Activated CD8-positive, alpha-beta memory T cell treated with anti-CD3 and anti-CD28 coated beads, Interleukin-2, amount 50 U/mL, for 4 hours (primary cell): Measurements from ENCODE around the gene ZNF189.
A peak's percentile ranks its signal among the peaks of the same experiment; 100 is the strongest.

Source experiments
- DNase-seq: peaks from one replicate; pipeline ENCODE4 v3.0.0-alpha.2; 2020

ZNF189 gene

GRCh38 chr9:101427358-101427757 lies 28.7 kb downstream of the ZNF189 start:
- no peak for DNase-seq

- DNase-seq: no peak
Observed at GRCh38 chr9:101427957-101428655, 29.5 kb downstream of the ZNF189 start.

- DNase-seq: no peak
Observed at GRCh38 chr9:101428909-101429308, 30.3 kb downstream of the ZNF189 start.

- DNase-seq: no peak
Observed at GRCh38 chr9:101429736-101430135, 31.1 kb downstream of the ZNF189 start.

- DNase-seq: no peak
Observed at GRCh38 chr9:101432171-101432570, 33.5 kb downstream of the ZNF189 start.

- DNase-seq: no peak
Observed at GRCh38 chr9:101432740-101433139, 34.1 kb downstream of the ZNF189 start.

- no peak for DNase-seq
Observed at GRCh38 chr9:101433229-101433628, 34.6 kb downstream of the ZNF189 start.

- no peak for DNase-seq
Observed at GRCh38 chr9:101434998-101435397, 36.3 kb downstream of the ZNF189 start.

- DNase-seq: no peak
Observed at GRCh38 chr9:101435601-101436079, 37.0 kb downstream of the ZNF189 start, which contains the start of gene ALDOB. Gene ALDOB (minus strand): TSS chr9:101435774. CDS start chr9:101430887, 4,887 bp downstream.

- no peak for DNase-seq
Observed at GRCh38 chr9:101437806-101438232, 39.2 kb downstream of the ZNF189 start.

- no peak for DNase-seq
Observed at GRCh38 chr9:101438523-101438922, 39.9 kb downstream of the ZNF189 start.

- no peak for DNase-seq
Observed at GRCh38 chr9:101440714-101441230, 42.1 kb downstream of the ZNF189 start.

- no peak for DNase-seq
Observed at GRCh38 chr9:101442318-101442717, 43.7 kb downstream of the ZNF189 start.

GRCh38 chr9:101442736-101443135 lies 44.1 kb downstream of the ZNF189 start:
- DNase-seq: no peak

GRCh38 chr9:101443364-101443771 lies 44.7 kb downstream of the ZNF189 start:
- DNase-seq: no peak

GRCh38 chr9:101445353-101446029 lies 46.8 kb downstream of the ZNF189 start:
- DNase-seq: no peak

- no peak for DNase-seq
Observed at GRCh38 chr9:101446732-101447131, 48.1 kb downstream of the ZNF189 start.

GRCh38 chr9:101448680-101449070 lies 50.0 kb downstream of the ZNF189 start:
- DNase-seq: no peak

GRCh38 chr9:101449071-101449721 lies 50.5 kb downstream of the ZNF189 start:
- peak; percentile 47 for DNase-seq

GRCh38 chr9:101450931-101451330 lies 52.3 kb downstream of the ZNF189 start:
- no peak for DNase-seq

- DNase-seq: no peak
Observed at GRCh38 chr9:101451498-101451897, 52.8 kb downstream of the ZNF189 start.

GRCh38 chr9:101453776-101454570 lies 55.3 kb downstream of the ZNF189 start:
- no peak for DNase-seq
